GM23338 (cell line): ENCODE measurements around the gene BMPR1B. TPM values are rescaled to one million over a fixed set of nuclear protein-coding genes. Genes with fewer than 3 reads are reported as not detected.
"Not testable (repeated sequence)": the region's sequence is repeated elsewhere in the genome, so short reads cannot be mapped to it uniquely, and the experiment has no call there.

Experiments used
- ATAC-seq: fragments of 200-7000 bp; cut with Tn5 transposase; 3 replicates; pipeline ENCODE4 v1.9.1; 2020
- DNase-seq: peaks from one replicate; pipeline ENCODE4 v3.0.0-alpha.2; 2015; ENCODE audit warnings: low spot score
- H2AFZ ChIP-seq: fragments of 200-600 bp; sonication (generic); 2 replicates; pipeline ENCODE4 v1.8.0; 2016; ENCODE audit warnings: antibody characterized with exemption, mild to moderate bottlenecking, moderate library complexity
- H3F3A ChIP-seq: fragments of 200-600 bp; sonication (generic); replicated peaks from 2 replicates; pipeline ENCODE4 v1.8.0; 2017; ENCODE audit warnings: antibody characterized with exemption, mixed run types, low read depth
- H3K27ac ChIP-seq: fragments of 200-600 bp; sonication (generic); 2 replicates; pipeline ENCODE4 v1.6.1; 2016; ENCODE audit warnings: low read depth
- H3K27me3 ChIP-seq: fragments of 200-600 bp; sonication (generic); 2 replicates; pipeline ENCODE4 v1.8.0; 2016; ENCODE audit warnings: mild to moderate bottlenecking, mixed run types, moderate library complexity; ENCODE audit not compliant: insufficient read depth
- H3K36me3 ChIP-seq: fragments of 200-600 bp; sonication (generic); 2 replicates; pipeline ENCODE4 v1.8.0; 2016; ENCODE audit warnings: mild to moderate bottlenecking; ENCODE audit not compliant: insufficient read depth
- H3K4me1 ChIP-seq: fragments of 200-600 bp; sonication (generic); 2 replicates; pipeline ENCODE4 v1.8.0; 2016; ENCODE audit warnings: mild to moderate bottlenecking, moderate library complexity; ENCODE audit not compliant: insufficient read depth
- H3K4me2 ChIP-seq: fragments of 200-600 bp; sonication (generic); 2 replicates; pipeline ENCODE4 v1.7.1; 2017; ENCODE audit warnings: mixed run types
- H3K4me3 ChIP-seq: fragments of 200-600 bp; sonication (generic); 2 replicates; pipeline ENCODE4 v1.6.1; 2016; ENCODE audit warnings: mixed run types
- H3K79me2 ChIP-seq: fragments of 200-600 bp; sonication (generic); replicated peaks from 2 replicates; pipeline ENCODE4 v1.8.0; 2017; ENCODE audit warnings: mild to moderate bottlenecking; ENCODE audit not compliant: insufficient read depth
- H3K9me2 ChIP-seq: fragments of 200-600 bp; sonication (generic); 2 replicates; pipeline ENCODE4 v1.8.0; 2017; ENCODE audit not compliant: insufficient read depth
- H4K20me1 ChIP-seq: fragments of 200-600 bp; sonication (generic); replicated peaks from 2 replicates; pipeline ENCODE4 v1.8.0; 2017; ENCODE audit warnings: mild to moderate bottlenecking; ENCODE audit not compliant: insufficient read depth
- H3K27ac Mint-ChIP-seq: 2 replicates; pipeline ENCODE4 v1.8.0; 2020; ENCODE audit warnings: inconsistent platforms, mild to moderate bottlenecking, moderate library complexity, mixed read lengths
- H3K27me3 Mint-ChIP-seq: 3 replicates; pipeline ENCODE4 v1.8.0; 2022; ENCODE audit warnings: low read depth, mild to moderate bottlenecking, moderate library complexity, mixed read lengths, inconsistent platforms; ENCODE audit not compliant: insufficient read depth, poor library complexity
- H3K36me3 Mint-ChIP-seq: 3 replicates; pipeline ENCODE4 v1.8.0; 2021; ENCODE audit warnings: low read depth, mild to moderate bottlenecking, inconsistent platforms, moderate library complexity, mixed read lengths
- H3K4me1 Mint-ChIP-seq: 3 replicates; pipeline ENCODE4 v1.8.0; 2020; ENCODE audit warnings: mild to moderate bottlenecking, inconsistent platforms, mixed read lengths
- H3K4me3 Mint-ChIP-seq: 3 replicates; pipeline ENCODE4 v1.8.0; 2021; ENCODE audit warnings: moderate library complexity, mild to moderate bottlenecking, inconsistent platforms, mixed read lengths
- H3K9me3 Mint-ChIP-seq: 3 replicates; pipeline ENCODE4 v1.8.0; 2020; ENCODE audit warnings: moderate library complexity, mild to moderate bottlenecking, inconsistent platforms, mixed read lengths
- CREB1 ChIP-seq: fragments of 250-450 bp; sonication (Bioruptor Pico); IDR thresholded peaks from 2 replicates; pipeline ENCODE4 v1.5.0; 2020; ENCODE audit warnings: low read depth, mild to moderate bottlenecking, moderate library complexity
- EZH2phosphoT487 ChIP-seq: fragments of 200-600 bp; sonication (generic); IDR thresholded peaks from one replicate; pipeline ENCODE4 v1.8.1; 2018; ENCODE audit warnings: antibody characterized with exemption; ENCODE audit not compliant: unreplicated experiment
- JUNB ChIP-seq: IDR thresholded peaks from one replicate; pipeline ENCODE4 v1.6.1; 2016; ENCODE audit warnings: antibody characterized with exemption; ENCODE audit not compliant: unreplicated experiment
- NANOG ChIP-seq: IDR thresholded peaks from 2 replicates; pipeline ENCODE4 v1.6.1; 2016; ENCODE audit warnings: antibody characterized with exemption, borderline replicate concordance
- POLR2AphosphoS5 ChIP-seq: IDR thresholded peaks from 2 replicates; pipeline ENCODE4 v1.6.1; 2016; ENCODE audit warnings: antibody characterized with exemption, low read depth
- STAT1 ChIP-seq: IDR thresholded peaks from one replicate; pipeline ENCODE4 v1.6.1; 2016; ENCODE audit warnings: antibody characterized with exemption; ENCODE audit not compliant: unreplicated experiment
- ZNF114 ChIP-seq: fragments of 250-450 bp; sonication (Bioruptor Pico); IDR thresholded peaks from 2 replicates; pipeline ENCODE4 v1.5.0; 2020; ENCODE audit warnings: mild to moderate bottlenecking, moderate library complexity
- ZNF331 ChIP-seq: fragments of 250-450 bp; sonication (Bioruptor Pico); IDR thresholded peaks from 2 replicates; pipeline ENCODE4 v1.5.0; 2020; ENCODE audit warnings: low read depth, mild to moderate bottlenecking, moderate library complexity
- polyA plus RNA-seq: library from polyadenylated mRNA; unstranded; fragments of >200 nt; fragmentation: Nextera tagmentation; extraction: Ambion mirVana; gene quantifications from 2 replicates; pipeline ENCODE4 v1.2.1, GENCODE V29; 2016
- total RNA-seq: library from RNA; depleted of rRNA; stranded (reverse); fragments of >200 nt; shearing (Covaris generic); gene quantifications from 2 replicates; pipeline ENCODE4 v1.2.3, GENCODE V29; 2014
- TF ChIP-seq, protein P1 (sequence below): fragments of 250-450 bp; sonication (Bioruptor Pico); IDR thresholded peaks from 2 replicates; pipeline ENCODE4 v1.5.0; 2020; ENCODE audit warnings: mild to moderate bottlenecking, moderate library complexity
- TF ChIP-seq, protein P2 (sequence below): IDR thresholded peaks from one replicate; pipeline ENCODE4 v1.6.1; 2018; ENCODE audit warnings: antibody characterized with exemption; ENCODE audit not compliant: unreplicated experiment
- TF ChIP-seq, protein P3 (sequence below): IDR thresholded peaks from 2 replicates; pipeline ENCODE4 v1.6.1; 2016; ENCODE audit warnings: antibody characterized with exemption

BMPR1B gene
- total and polyA plus RNA-seq, 2 experiments from 2014 or later = 0.48 to 1.0 TPM

DNA sequence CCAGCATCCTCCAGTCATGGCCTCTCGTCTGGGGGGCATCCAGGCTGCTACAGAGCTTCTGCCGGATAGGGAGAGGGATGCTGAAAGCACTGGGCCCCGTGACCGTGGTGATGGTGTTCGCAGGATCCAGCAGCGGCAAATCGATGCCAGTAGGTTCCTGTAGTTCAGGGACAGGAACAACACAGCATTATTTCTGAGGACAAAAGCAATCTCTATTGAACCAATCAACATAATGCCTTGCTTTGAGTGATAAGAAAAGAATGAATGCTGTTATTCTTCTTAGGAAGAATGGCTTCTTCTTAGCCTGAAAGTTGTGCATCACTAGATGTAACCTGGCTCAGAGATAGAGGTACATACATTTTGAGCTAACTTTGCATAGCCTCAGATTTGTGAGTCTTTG lies 412.4 kb downstream of the BMPR1B start (continued):
- TF ChIP-seq, protein P1, sequence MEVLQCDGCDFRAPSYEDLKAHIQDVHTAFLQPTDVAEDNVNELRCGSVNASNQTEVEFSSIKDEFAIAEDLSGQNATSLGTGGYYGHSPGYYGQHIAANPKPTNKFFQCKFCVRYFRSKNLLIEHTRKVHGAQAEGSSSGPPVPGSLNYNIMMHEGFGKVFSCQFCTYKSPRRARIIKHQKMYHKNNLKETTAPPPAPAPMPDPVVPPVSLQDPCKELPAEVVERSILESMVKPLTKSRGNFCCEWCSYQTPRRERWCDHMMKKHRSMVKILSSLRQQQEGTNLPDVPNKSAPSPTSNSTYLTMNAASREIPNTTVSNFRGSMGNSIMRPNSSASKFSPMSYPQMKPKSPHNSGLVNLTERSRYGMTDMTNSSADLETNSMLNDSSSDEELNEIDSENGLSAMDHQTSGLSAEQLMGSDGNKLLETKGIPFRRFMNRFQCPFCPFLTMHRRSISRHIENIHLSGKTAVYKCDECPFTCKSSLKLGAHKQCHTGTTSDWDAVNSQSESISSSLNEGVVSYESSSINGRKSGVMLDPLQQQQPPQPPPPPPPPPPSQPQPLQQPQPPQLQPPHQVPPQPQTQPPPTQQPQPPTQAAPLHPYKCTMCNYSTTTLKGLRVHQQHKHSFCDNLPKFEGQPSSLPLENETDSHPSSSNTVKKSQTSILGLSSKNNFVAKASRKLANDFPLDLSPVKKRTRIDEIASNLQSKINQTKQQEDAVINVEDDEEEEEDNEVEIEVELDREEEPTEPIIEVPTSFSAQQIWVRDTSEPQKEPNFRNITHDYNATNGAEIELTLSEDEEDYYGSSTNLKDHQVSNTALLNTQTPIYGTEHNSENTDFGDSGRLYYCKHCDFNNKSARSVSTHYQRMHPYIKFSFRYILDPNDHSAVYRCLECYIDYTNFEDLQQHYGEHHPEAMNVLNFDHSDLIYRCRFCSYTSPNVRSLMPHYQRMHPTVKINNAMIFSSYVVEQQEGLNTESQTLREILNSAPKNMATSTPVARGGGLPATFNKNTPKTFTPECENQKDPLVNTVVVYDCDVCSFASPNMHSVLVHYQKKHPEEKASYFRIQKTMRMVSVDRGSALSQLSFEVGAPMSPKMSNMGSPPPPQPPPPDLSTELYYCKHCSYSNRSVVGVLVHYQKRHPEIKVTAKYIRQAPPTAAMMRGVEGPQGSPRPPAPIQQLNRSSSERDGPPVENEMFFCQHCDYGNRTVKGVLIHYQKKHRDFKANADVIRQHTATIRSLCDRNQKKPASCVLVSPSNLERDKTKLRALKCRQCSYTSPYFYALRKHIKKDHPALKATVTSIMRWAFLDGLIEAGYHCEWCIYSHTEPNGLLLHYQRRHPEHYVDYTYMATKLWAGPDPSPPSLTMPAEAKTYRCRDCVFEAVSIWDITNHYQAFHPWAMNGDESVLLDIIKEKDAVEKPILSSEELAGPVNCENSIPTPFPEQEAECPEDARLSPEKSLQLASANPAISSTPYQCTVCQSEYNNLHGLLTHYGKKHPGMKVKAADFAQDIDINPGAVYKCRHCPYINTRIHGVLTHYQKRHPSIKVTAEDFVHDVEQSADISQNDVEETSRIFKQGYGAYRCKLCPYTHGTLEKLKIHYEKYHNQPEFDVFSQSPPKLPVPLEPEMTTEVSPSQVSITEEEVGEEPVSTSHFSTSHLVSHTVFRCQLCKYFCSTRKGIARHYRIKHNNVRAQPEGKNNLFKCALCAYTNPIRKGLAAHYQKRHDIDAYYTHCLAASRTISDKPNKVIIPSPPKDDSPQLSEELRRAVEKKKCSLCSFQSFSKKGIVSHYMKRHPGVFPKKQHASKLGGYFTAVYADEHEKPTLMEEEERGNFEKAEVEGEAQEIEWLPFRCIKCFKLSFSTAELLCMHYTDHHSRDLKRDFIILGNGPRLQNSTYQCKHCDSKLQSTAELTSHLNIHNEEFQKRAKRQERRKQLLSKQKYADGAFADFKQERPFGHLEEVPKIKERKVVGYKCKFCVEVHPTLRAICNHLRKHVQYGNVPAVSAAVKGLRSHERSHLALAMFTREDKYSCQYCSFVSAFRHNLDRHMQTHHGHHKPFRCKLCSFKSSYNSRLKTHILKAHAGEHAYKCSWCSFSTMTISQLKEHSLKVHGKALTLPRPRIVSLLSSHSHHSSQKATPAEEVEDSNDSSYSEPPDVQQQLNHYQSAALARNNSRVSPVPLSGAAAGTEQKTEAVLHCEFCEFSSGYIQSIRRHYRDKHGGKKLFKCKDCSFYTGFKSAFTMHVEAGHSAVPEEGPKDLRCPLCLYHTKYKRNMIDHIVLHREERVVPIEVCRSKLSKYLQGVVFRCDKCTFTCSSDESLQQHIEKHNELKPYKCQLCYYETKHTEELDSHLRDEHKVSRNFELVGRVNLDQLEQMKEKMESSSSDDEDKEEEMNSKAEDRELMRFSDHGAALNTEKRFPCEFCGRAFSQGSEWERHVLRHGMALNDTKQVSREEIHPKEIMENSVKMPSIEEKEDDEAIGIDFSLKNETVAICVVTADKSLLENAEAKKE (CRISPR knock-in tag) = no peak
- TF ChIP-seq ZNF331 (CRISPR knock-in tag) (no peak), STAT1 (no peak), POLR2AphosphoS5 (no peak), JUNB (no peak), ZNF114 (CRISPR knock-in tag) (no peak), NANOG (no peak), CREB1 (CRISPR knock-in tag) (no peak), EZH2phosphoT487 (no peak)
- TF ChIP-seq, protein P2, sequence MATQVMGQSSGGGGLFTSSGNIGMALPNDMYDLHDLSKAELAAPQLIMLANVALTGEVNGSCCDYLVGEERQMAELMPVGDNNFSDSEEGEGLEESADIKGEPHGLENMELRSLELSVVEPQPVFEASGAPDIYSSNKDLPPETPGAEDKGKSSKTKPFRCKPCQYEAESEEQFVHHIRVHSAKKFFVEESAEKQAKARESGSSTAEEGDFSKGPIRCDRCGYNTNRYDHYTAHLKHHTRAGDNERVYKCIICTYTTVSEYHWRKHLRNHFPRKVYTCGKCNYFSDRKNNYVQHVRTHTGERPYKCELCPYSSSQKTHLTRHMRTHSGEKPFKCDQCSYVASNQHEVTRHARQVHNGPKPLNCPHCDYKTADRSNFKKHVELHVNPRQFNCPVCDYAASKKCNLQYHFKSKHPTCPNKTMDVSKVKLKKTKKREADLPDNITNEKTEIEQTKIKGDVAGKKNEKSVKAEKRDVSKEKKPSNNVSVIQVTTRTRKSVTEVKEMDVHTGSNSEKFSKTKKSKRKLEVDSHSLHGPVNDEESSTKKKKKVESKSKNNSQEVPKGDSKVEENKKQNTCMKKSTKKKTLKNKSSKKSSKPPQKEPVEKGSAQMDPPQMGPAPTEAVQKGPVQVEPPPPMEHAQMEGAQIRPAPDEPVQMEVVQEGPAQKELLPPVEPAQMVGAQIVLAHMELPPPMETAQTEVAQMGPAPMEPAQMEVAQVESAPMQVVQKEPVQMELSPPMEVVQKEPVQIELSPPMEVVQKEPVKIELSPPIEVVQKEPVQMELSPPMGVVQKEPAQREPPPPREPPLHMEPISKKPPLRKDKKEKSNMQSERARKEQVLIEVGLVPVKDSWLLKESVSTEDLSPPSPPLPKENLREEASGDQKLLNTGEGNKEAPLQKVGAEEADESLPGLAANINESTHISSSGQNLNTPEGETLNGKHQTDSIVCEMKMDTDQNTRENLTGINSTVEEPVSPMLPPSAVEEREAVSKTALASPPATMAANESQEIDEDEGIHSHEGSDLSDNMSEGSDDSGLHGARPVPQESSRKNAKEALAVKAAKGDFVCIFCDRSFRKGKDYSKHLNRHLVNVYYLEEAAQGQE = no peak
- TF ChIP-seq, protein P3, sequence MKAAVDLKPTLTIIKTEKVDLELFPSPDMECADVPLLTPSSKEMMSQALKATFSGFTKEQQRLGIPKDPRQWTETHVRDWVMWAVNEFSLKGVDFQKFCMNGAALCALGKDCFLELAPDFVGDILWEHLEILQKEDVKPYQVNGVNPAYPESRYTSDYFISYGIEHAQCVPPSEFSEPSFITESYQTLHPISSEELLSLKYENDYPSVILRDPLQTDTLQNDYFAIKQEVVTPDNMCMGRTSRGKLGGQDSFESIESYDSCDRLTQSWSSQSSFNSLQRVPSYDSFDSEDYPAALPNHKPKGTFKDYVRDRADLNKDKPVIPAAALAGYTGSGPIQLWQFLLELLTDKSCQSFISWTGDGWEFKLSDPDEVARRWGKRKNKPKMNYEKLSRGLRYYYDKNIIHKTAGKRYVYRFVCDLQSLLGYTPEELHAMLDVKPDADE = no peak

DNA sequence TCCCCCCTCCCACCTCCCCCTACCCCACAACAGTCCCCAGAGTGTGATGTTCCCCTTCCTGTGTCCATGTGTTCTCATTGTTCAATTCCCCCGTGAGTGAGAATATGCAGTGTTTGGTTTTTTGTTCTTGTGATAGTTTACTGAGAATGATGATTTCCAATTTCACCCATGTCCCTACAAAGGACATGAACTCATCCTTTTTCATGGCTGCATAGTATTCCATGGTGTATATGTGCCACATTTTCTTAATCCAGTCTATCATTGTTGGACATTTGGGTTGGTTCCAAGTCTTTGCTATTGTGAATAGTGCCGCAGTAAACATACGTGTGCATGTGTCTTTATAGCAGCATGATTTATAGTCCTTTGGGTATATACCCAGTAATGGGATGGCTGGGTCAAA lies 413.6 kb downstream of the BMPR1B start:
- not testable (repeated sequence) for H3K4me2 ChIP-seq, H3F3A ChIP-seq, H3K4me3 ChIP-seq, H3K27me3 Mint-ChIP-seq, DNase-seq, H3K9me2 ChIP-seq, H4K20me1 ChIP-seq, H3K36me3 Mint-ChIP-seq, H3K36me3 ChIP-seq, H3K9me3 Mint-ChIP-seq, H3K4me1 Mint-ChIP-seq, H2AFZ ChIP-seq, H3K4me3 Mint-ChIP-seq, H3K27ac ChIP-seq, H3K27me3 ChIP-seq, ATAC-seq, H3K4me1 ChIP-seq, H3K27ac Mint-ChIP-seq, H3K79me2 ChIP-seq
